LNCAP (cell line): Measurements from ENCODE around the gene SOS2.

ENCODE experiments used
- CTCF ChIP-seq: fragments of 450-650 bp; IDR thresholded peaks from 2 replicates; pipeline ENCODE4 v1.5.1; 2017; ENCODE audit warnings: mild to moderate bottlenecking

The SOS2 gene

DNA sequence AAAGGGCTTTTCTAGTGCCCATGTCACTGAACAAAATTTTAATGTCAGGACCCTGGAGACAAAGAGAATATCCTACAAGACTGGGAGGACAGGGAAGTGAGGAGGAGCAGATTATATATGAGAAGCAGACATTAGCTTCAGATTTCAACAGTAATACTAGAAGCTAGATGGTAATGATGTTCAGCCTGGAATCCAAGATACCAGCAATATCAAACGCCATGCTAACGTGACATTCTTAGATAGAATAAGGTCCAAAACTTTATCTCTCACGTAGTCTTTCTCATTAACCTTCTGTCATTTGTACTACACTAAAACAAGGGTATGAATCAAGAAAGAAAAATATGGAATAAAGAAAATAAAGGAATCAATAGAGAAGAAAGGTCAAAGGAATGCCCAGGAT lies 18.7 kb downstream of the SOS2 start:
- no peak for TF ChIP-seq CTCF

GRCh38 chr14:50210074-50210473 lies 21.3 kb downstream of the SOS2 start:
- no peak for TF ChIP-seq CTCF

GRCh38 chr14:50198499-50198898 lies 32.9 kb downstream of the SOS2 start:
- TF ChIP-seq CTCF = no peak

DNA sequence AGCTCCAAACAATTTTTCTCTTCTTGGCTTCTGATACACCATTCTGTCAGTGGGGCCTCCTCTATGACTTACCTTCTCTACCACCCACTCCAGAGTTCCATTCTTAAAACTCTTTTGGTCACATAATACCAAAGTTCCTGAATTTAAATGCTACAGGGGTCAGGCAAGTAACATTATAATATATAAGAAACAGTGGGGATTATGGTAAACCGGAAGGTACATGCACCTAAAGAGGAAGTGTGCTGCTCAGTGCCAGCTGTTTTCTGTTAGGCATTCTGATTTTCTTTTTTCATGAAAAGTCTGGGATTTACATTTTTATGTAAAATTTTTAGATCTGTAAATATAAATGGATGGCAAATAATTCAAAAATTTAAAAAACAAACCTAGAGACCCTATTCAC lies 39.9 kb downstream of the SOS2 start:
- TF ChIP-seq CTCF = no peak

DNA sequence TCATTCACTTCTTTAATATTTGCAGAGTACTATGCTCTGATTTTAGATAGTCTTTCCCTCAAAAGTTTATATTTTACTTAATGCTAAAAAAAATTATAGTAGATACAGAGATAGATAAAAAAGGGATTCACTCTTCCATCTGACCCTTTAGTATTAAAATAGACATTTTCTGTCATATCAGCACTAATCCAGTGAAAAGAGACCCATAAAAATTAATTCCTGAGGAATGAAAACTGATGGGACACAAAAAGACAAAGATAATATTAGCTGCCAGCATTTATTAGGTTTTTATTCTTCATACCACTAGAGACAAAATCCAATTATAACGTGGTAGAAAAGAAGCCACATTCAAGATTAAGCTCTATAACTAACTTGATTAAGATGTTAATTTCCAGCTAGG lies 45.3 kb downstream of the SOS2 start:
- TF ChIP-seq CTCF = no peak

DNA sequence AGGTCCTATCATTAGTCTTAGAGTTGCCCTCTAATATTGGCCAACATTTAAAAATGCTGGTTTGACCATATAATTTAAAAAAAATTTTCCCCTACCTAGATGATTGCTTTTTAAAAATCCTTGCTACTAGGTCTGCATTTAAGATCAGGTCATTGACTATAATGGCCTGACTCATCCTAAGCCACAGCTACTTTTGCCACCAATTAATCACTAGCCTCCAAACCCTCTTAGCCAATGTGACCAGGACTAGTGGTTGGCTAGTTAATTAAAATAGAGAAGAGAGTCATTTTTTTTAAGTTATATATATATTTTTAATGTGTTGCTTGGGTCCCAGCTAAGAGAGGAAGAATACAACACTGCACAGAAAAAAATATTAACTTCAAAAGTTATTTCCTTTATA lies 57.5 kb downstream of the SOS2 start:
- TF ChIP-seq CTCF = no peak

DNA sequence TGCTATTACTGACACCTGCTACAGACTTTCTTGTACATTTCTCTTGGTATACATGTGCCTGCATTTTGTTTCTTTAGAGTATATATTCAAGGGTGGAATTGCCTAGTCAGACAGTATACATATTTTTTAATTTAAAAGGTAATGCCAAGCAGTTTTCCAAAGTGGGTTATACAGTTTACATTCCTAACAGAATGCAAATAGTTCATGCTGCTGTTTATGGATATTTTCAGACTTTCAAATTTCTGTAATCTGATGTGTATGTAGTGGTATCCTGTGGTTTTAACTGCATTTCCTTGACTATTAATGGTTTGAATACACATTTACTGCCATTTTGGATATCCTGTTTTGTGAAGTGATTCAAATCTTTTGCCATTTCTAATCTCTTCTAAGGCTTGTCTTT lies 59.5 kb downstream of the SOS2 start:
- TF ChIP-seq CTCF = no peak

- TF ChIP-seq CTCF = no peak
Observed at GRCh38 chr14:50156111-50156510, 75.3 kb downstream of the SOS2 start.
